ENCODE results near the gene TLE2. TPM values are rescaled to one million over a fixed set of nuclear protein-coding genes. Genes with fewer than 3 reads are reported as not detected.

The TLE2 gene
- total and polyA plus RNA-seq, 2 donors (not counting 3 experiments of a cell fraction or from before 2014, with no cell fraction given): 32.0 to 38.8 TPM

DNA sequence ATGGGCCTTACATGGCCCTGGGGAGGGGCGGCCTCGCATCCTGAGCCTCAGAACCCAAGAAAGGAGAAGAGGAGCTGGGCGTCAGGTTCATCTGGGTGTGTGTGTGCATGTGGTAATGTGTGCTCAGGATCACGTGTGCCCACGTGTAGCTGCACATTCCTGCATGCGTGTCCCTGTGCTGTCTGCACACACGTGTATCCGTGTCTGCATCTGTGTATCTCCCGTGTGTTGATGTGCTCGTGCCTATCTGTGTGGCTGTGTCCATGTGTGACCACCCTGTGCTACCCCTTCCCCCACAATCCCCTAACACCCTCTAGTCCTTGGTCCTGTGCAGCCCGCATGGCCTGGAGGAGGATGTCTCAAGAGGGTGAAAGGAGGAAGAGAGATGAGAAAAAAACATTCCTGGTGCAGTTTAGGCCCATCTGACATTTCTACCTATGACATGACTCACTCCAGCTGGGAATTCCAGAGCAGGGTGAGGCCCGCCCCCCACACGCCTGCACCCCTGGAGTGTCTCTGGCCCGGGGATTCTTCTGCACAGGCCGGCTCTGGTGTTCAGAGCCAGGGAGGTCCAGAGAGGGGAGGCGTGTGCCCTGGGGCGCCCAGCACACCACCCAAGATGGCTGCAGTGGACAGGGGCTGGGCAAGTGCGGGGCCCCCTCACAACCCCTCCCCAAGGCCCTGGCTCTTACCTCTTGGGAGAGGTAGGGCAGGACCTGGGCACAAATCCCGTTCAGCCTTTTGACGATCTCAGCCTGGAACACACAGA is 26.1 kb upstream of the TLE2 start:
- H3K4me3 ChIP-seq (replicated peaks in 1 of 3; ENCODE audit: insufficient read depth in 1 of 3, low read depth in 1 of 3, low read length in 3 of 3): no peak overlapping the region
- H2AFZ ChIP-seq (ENCODE audit: low read depth, low read length): no peak overlapping the region
- DNase-seq (ENCODE audit: low read depth, low spot score) (no peak), FAIRE-seq (no peak)
- H3K27me3 ChIP-seq (ENCODE audit: control insufficient read depth in 2 of 2, insufficient read depth in 2 of 2, low read length in 2 of 2): no peaks in the 10 kb centered on the region
- no peaks in the 10 kb centered on the region for H4K20me1 ChIP-seq (replicated peaks; ENCODE audit: control insufficient read depth, extremely low read depth, insufficient read depth, low read length)
- H3K9me3 ChIP-seq (replicated peaks; ENCODE audit: control insufficient read depth, insufficient read depth, low read length): no peaks in the 10 kb centered on the region
- H3K79me2 ChIP-seq (ENCODE audit: control insufficient read depth, insufficient read depth, low read length): peaks cover 20% of the 10 kb centered on the region
- no peak overlapping the region for H3K9ac ChIP-seq (replicated peaks; ENCODE audit: extremely low read depth, insufficient read depth, low read length)
- TF ChIP-seq, protein P1, sequence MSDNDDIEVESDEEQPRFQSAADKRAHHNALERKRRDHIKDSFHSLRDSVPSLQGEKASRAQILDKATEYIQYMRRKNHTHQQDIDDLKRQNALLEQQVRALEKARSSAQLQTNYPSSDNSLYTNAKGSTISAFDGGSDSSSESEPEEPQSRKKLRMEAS (IDR thresholded peaks at IDR 0.05; ENCODE audit: insufficient read depth, insufficient read length): no peak
- TF ChIP-seq POLR2AphosphoS5 (IDR thresholded peaks at IDR 0.05; ENCODE audit: insufficient read depth, low read depth, low read length) (no peak), JUN (IDR thresholded peaks at IDR 0.05; ENCODE audit: borderline replicate concordance, insufficient read depth, insufficient read length, low read depth) (no peak), EZH2 (IDR thresholded peaks at IDR 0.05; ENCODE audit: borderline replicate concordance, low read depth, low read length, severe bottlenecking) (no peak), GATA2 (IDR thresholded peaks at IDR 0.05; ENCODE audit: insufficient read depth, insufficient read length, low read depth, low read length) (no peak), MYC (IDR thresholded peaks at IDR 0.05; ENCODE audit: low read depth, low read length) (no peak), POLR2A (IDR thresholded peaks at IDR 0.05; ENCODE audit: low read depth, low read length) (no peak), FOS (IDR thresholded peaks at IDR 0.05; ENCODE audit: borderline replicate concordance, insufficient read depth, low read length) (no peak)
- TF ChIP-seq, protein P2, sequence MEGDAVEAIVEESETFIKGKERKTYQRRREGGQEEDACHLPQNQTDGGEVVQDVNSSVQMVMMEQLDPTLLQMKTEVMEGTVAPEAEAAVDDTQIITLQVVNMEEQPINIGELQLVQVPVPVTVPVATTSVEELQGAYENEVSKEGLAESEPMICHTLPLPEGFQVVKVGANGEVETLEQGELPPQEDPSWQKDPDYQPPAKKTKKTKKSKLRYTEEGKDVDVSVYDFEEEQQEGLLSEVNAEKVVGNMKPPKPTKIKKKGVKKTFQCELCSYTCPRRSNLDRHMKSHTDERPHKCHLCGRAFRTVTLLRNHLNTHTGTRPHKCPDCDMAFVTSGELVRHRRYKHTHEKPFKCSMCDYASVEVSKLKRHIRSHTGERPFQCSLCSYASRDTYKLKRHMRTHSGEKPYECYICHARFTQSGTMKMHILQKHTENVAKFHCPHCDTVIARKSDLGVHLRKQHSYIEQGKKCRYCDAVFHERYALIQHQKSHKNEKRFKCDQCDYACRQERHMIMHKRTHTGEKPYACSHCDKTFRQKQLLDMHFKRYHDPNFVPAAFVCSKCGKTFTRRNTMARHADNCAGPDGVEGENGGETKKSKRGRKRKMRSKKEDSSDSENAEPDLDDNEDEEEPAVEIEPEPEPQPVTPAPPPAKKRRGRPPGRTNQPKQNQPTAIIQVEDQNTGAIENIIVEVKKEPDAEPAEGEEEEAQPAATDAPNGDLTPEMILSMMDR (IDR thresholded peaks at IDR 0.05; ENCODE audit: extremely low read depth in 1 of 2, insufficient read depth in 1 of 2, low read depth in 1 of 2, low read length in 2 of 2): no peak
- POLR2A ChIA-PET: interaction anchor here (1.2 kb wide), 1 partner anchor 19 kb away, joined by 3 read pairs; no protein-coding TSS in a partner anchor
- intact Hi-C loops (cut with micrococcal nuclease): no loop called here
- no TSS peak for BruUV-seq (replicated peaks)
- H3K36me3 ChIP-seq (ENCODE audit: control insufficient read depth in 2 of 2, extremely low read depth in 1 of 2, insufficient read depth in 2 of 2, low read length in 2 of 2): peaks cover 16 to 44% of the 10 kb centered on the region in 2 experiments
- H3K4me1 ChIP-seq (ENCODE audit: control insufficient read depth, extremely low read depth, insufficient read depth, low read length): no peaks in the 10 kb centered on the region
- H3K9me1 ChIP-seq (replicated peaks; ENCODE audit: control insufficient read depth, extremely low read depth, insufficient read depth, low read length): no peaks in the 10 kb centered on the region
- CTCF ChIA-PET: interaction anchor here (1.4 kb wide), 1 partner anchor 93 kb away, joined by 3 read pairs; no protein-coding TSS in a partner anchor
- no peak overlapping the region for H3K4me2 ChIP-seq (ENCODE audit: insufficient read depth, low read length)
- dilution Hi-C loops (cut with MboI; ENCODE audit: extremely low pct_ligation_motif_present, low sequenced_read_pairs): no loop called here
- no peak overlapping the region for H3K27ac ChIP-seq (ENCODE audit: insufficient read depth, low read depth, low read length)

All from endothelial cell of umbilical vein (primary cell).